Activated naive CD8-positive, alpha-beta T cell treated with anti-CD3 and anti-CD28 coated beads, Interleukin-2, amount 50 U/mL, for 16 hours (primary cell): ENCODE data around the gene TMEM234.

Source experiments
- DNase-seq: peaks from one replicate; pipeline ENCODE4 v3.0.0-alpha.2; 2020; ENCODE audit warnings: low read depth, low spot score

TMEM234 gene

DNA sequence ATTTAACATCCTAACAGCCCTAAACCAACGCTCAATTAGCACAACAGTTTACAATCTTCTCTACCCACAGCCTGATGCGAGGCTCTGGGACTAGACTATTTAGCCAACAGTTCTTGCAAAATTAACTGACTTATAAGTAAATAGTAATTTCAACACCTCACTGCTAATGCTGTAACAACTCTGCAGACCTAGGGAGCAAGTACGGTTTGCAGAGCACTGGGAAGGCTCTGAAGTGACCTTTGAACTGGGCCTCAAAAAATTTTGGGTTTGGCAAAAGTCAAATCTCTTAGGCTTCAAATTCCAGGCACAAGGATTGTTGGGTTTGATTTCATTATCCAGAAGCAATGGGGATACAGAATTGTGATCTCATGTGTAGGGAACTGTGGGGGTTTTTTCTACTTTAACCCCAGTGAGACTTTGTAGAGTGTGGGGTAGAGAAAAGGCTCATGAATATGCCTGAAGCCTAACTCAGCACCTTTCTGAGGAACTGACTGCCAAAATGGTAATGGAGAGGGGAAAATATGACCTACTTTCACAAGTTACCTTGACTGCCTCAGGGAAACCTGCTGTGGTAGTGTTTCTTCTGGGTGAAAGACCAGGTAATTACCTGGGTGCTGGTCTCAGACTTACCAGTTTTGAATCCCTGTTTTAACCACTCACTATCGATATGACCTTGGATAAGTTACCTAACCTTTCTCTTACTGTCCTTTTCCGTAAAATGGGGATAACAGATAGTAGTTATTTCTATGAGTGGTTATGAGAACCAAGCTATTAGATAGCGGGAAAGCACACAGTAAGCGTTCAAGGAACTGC is 43.6 kb downstream of the TMEM234 start:
- DNase-seq = no peak

DNA sequence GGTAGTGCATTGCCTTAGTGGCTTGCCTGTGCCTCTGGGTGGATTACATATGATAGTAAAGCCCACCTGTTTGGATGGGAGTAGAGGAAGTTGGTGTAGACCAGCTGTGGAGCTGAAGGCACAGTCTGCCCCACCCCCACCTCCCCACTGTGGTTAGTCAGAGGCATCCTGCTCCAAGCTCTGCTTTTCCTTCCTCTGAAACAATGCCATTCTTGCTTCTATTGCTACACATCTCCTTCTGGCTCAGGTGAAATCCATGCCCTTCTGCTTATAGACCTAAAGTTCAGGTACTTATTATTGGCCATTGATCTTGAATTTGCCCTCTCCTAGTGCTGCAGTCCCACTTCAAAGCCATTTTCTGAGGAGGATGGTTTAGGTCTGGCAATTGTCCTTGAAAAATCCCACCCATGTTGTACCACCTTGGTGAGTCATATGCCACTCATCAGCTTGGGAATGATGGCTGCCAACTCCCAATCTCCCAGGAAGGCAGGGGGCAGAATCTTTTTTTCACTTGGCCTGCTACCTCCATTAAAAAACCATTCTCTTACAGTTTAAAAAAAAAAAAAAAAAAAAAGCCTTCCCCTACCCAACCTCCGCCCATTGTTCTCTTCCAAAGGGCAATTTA is 49.4 kb downstream of the TMEM234 start:
- DNase-seq = no peak

- no peak for DNase-seq
These were observed 51.2 kb downstream of the TMEM234 start for GRCh38 chr1:32170991-32171390.
